Heart left ventricle (tissue), 16 donors: ENCODE data around the gene PYGM. TPM values are rescaled to one million over a fixed set of nuclear protein-coding genes. Genes with fewer than 3 reads are reported as not detected.
"Not testable (repeated sequence)": the region's sequence is repeated elsewhere in the genome, so short reads cannot be mapped to it uniquely, and the experiment has no call there.

Experiments used
- ATAC-seq, 4 donors: fragments of 200-7000 bp; cut with Tn5 transposase; one replicate each; pipeline ENCODE4 v1.9.1; 2020 to 2022; ENCODE audit warnings: moderate library complexity in 4 of 4, mild to moderate bottlenecking in 3 of 4, moderate number of reproducible peaks in 1 of 4
- DNase-seq, 5 donors: peaks; one replicate each; pipeline ENCODE4 v3.0.0-alpha.2; 2020
- H3K27ac ChIP-seq, 12 donors: fragments of 200-600 bp; sonication (generic) in 4 of 12; one replicate each; pipeline versions ENCODE4 v1.5.0 to v1.8.0; 2016 to 2022; ENCODE audit warnings: mild to moderate bottlenecking in 2 of 12
- H3K27me3 ChIP-seq, 9 donors: fragments of 200-600 bp; sonication (generic) in 2 of 9; one replicate each; pipeline versions ENCODE4 v1.5.1 to v1.8.0; 2016 to 2022; ENCODE audit warnings: mild to moderate bottlenecking in 3 of 9
- H3K36me3 ChIP-seq, 9 donors: fragments of 200-600 bp; sonication (generic) in 2 of 9; one replicate each; pipeline versions ENCODE4 v1.5.0 to v1.8.0; 2018 to 2022; ENCODE audit warnings: mild to moderate bottlenecking in 2 of 9
- H3K4me1 ChIP-seq, 12 donors: fragments of 200-600 bp; sonication (generic) in 4 of 12; one replicate each; pipeline versions ENCODE4 v1.5.0 to v1.8.0; 2016 to 2022; ENCODE audit warnings: mild to moderate bottlenecking in 3 of 12
- H3K4me3 ChIP-seq, 12 donors: fragments of 200-600 bp; sonication (generic) in 4 of 12; one replicate each; pipeline versions ENCODE4 v1.5.0 to v1.8.0; 2017 to 2022; ENCODE audit warnings: mild to moderate bottlenecking in 9 of 12, moderate library complexity in 4 of 12
- H3K9me3 ChIP-seq, 12 donors: fragments of 200-600 bp; sonication (generic) in 4 of 12; one replicate each; pipeline versions ENCODE4 v1.5.0 to v1.8.0; 2016 to 2022; ENCODE audit warnings: mild to moderate bottlenecking in 1 of 12
- CTCF ChIP-seq, 12 donors: fragments of 200-600 bp; sonication (generic) in 4 of 12; IDR thresholded peaks; one replicate each; pipeline versions ENCODE4 v1.5.0 to v1.8.0; 2018 to 2022; ENCODE audit warnings: antibody characterized with exemption in 12 of 12, mild to moderate bottlenecking in 5 of 12
- POLR2A ChIP-seq, 2 donors: fragments of 450-650 bp; IDR thresholded peaks; one replicate each; pipeline ENCODE4 v1.6.1; 2017; ENCODE audit warnings: antibody characterized with exemption in 2 of 2, mild to moderate bottlenecking in 2 of 2, moderate library complexity in 2 of 2
- WGBS, 4 donors: extraction: QIAGEN DNeasy Blood & Tissue Kit in 2 of 4; methylation state at CpG; one replicate each; pipeline versions ENCODE4 v1.1.5 to v1.1.7; 2013 to 2018; 5-methylcytosine and 5-hydroxymethylcytosine counted together
- intact Hi-C, 10 donors: fragments of 100-400 bp; cut with DNase I; formaldehyde crosslinking; loops; one replicate each; pipeline versions ENCODE4 v1.11.1 to v1.14.2; 2022
- polyA plus RNA-seq, 2 donors: library from polyadenylated mRNA; stranded (reverse); fragments of 200-250 nt; gene quantifications; one replicate each; pipeline ENCODE4 v1.2.3, GENCODE V29; 2013
- total RNA-seq, 9 donors: library from RNA; depleted of rRNA in 2 of 9; stranded (reverse); fragments of >200 nt in 2 of 9; fragmentation: NEBNext Ultra II Directional in 3 of 9; extraction: Animal tissue kit (Norgen Biotek cat#: 25700) in 3 of 9; gene quantifications; one replicate each; pipeline versions ENCODE4 v1.1.0 to v1.2.4, GENCODE V29; 2016 to 2023
- donor health status: ischemic (EF 13 %, LVEDD 7.1; RV severe dilation, severe dysfunction).
- donor health status: healthy with polysubstance abuse.
- donor health status: DM: no; HTN: yes; CAD: no.
- donor health status: DM: no; HTN: no; CAD: no.
- donor health status: ischemic (EF 25% LVEDD 6.9; RV normal size, moderate dysfunction).
- donor health status: ischemic (EF 25% LVEDD 5.7; RV mildly dilated, moderate dysfunction).
- donor health status: healthy.
- donor health status: DM: yes; HTN: yes; CAD: no.
- donor health status: ischemic (EF 35%, LVEDD 5.7; RV mildly dilated, moderate dysfunction).
- donor health status: nonischemic (EF 11% LVEDD 7.7; RV severe dilation, severe dysfunction).
- donor health status: DM: yes; HTN: yes; CAD: no.
- donor health status: PGD.
- donor health status: ischemic (EF 29% LVEDD 5.4; RV normal size, mild dysfunction).
- donor health status: nonischemic (EF 23%, LVEDD 6.1; RV moderate dilation, normal function).

Gene PYGM
- total and polyA plus RNA-seq, 11 donors: 10.3 to 167 (median 80.2) TPM

GRCh38 chr11:64705501-64705900 lies 54.3 kb downstream of the PYGM start:
- intact Hi-C loops: no loop called here
- peaks cover 3 to 65% (median 26%) of the 10 kb centered on the region in 9 donors for H3K27me3 ChIP-seq
- TF ChIP-seq POLR2A (IDR thresholded peaks at IDR 0.05) (no peak), CTCF (IDR thresholded peaks at IDR 0.05) (no peak)
- H3K4me3 ChIP-seq: no peak overlapping the region
- WGBS, 4 donors: 30 to 52% (median 44%) methylated on average over 2 of the region's 2 CpGs
- no peaks in the 10 kb centered on the region for H3K4me1 ChIP-seq
- H3K27ac ChIP-seq: no peak overlapping the region
- ATAC-seq (no peak), DNase-seq (no peak)
- H3K36me3 ChIP-seq: no peaks in the 10 kb centered on the region
- no peaks in the 10 kb centered on the region for H3K9me3 ChIP-seq

- no peaks in the 10 kb centered on the region for H3K4me1 ChIP-seq
- 84 to 96% (median 91%) methylated on average over 2 of the region's 2 CpGs for WGBS, 4 donors
- H3K36me3 ChIP-seq: no peaks in the 10 kb centered on the region
- no peaks in the 10 kb centered on the region for H3K9me3 ChIP-seq
- TF ChIP-seq POLR2A (IDR thresholded peaks at IDR 0.05): no peak
- no peak for TF ChIP-seq CTCF (IDR thresholded peaks at IDR 0.05)
- peaks cover 0 to 40% (median 9%) of the 10 kb centered on the region in 9 donors for H3K27me3 ChIP-seq
- H3K4me3 ChIP-seq: no peak overlapping the region
- H3K27ac ChIP-seq: no peak overlapping the region
- DNase-seq (no peak), ATAC-seq (no peak)
- intact Hi-C loops: no loop called here
These were observed 56.7 kb downstream of the PYGM start for GRCh38 chr11:64703048-64703447.

- peaks cover 0 to 32% (median 9%) of the 10 kb centered on the region in 9 donors for H3K27me3 ChIP-seq
- H3K36me3 ChIP-seq, ATAC-seq, H3K9me3 ChIP-seq, H3K27ac ChIP-seq, H3K4me3 ChIP-seq, intact Hi-C loops, H3K4me1 ChIP-seq: not testable (repeated sequence)
- 91 to 98% (median 94%) methylated on average over 7 to 27 of the region's 29 CpGs for WGBS, 4 donors
- DNase-seq: peak in 1 of 5 donors; percentile 14
These were observed 57.8 kb downstream of the PYGM start for GRCh38 chr11:64701956-64702355.

- Histone ChIP-seq H3K4me3 (no peak overlapping the region), H3K4me1 (no peaks in the 10 kb centered on the region), H3K27ac (no peak overlapping the region), H3K27me3 (peaks cover 0 to 21% (median 10%) of the 10 kb centered on the region in 9 donors), H3K36me3 (no peaks in the 10 kb centered on the region), H3K9me3 (no peaks in the 10 kb centered on the region)
- no peak for TF ChIP-seq CTCF (IDR thresholded peaks at IDR 0.05)
- no peak for TF ChIP-seq POLR2A (IDR thresholded peaks at IDR 0.05)
- intact Hi-C loops: no loop called here
- WGBS, 4 donors: 78 to 89% (median 80%) methylated on average over 1 of the region's 1 CpG
- ATAC-seq (no peak), DNase-seq (no peak)
These were observed 61.3 kb downstream of the PYGM start for GRCh38 chr11:64698427-64698826.

- WGBS, 4 donors: 77 to 91% (median 86%) methylated on average over 7 of the region's 7 CpGs
- intact Hi-C loops: no loop called here
- peak in 1 of 5 donors; percentile 17 for DNase-seq
- no peak overlapping the region for H3K27ac ChIP-seq
- no peaks in the 10 kb centered on the region for H3K36me3 ChIP-seq
- TF ChIP-seq POLR2A (IDR thresholded peaks at IDR 0.05): no peak
- no peak for TF ChIP-seq CTCF (IDR thresholded peaks at IDR 0.05)
- ATAC-seq: no peak
- no peak overlapping the region for H3K4me3 ChIP-seq
- no peaks in the 10 kb centered on the region for H3K4me1 ChIP-seq
- H3K9me3 ChIP-seq: no peaks in the 10 kb centered on the region
- peaks cover 0 to 23% (median 10%) of the 10 kb centered on the region in 9 donors for H3K27me3 ChIP-seq
These were observed 62.0 kb downstream of the PYGM start for GRCh38 chr11:64697663-64698375.
